ENCODE measurements around the gene TEX22.

The TEX22 gene

DNA sequence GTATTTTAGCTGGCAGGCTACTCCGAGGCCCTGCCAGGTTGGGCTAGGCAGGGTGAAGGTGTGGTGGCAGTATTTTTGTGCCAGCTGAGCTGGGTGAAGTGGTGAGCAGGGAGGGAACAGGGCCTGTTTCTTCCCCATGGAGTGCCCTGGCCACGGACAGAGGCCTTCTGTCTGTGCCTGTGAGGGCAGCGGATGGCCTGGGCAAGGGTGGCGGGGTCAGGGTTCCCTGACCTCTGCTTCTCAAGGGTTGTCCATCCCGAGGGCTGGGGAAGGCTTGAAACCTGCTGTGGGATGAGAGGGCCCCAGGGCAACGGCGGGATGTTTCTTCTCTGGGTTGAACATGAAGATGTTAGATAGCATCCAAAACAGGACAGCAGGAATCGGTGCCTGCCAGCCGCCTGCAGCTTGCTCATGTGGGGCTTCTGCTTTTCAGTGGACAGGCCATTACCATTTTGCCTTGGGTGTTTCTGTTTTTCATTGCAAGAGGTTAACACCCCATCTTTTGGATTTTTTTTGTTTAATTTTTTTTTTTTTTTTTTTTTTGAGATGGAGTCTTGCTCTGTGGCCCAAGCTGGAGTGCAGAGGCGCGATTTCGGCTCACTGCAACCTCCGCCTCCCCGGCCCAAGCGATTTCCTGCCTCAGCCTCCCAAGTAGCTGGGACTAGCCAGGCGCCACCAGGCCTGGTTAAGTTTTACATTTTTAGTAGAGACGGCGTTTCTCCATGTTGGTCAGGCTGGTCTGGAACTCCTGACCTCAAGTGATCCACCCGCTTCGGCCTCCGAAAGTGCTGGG is 24.6 kb downstream of the TEX22 start:
- DNase-seq = no peak

DNA sequence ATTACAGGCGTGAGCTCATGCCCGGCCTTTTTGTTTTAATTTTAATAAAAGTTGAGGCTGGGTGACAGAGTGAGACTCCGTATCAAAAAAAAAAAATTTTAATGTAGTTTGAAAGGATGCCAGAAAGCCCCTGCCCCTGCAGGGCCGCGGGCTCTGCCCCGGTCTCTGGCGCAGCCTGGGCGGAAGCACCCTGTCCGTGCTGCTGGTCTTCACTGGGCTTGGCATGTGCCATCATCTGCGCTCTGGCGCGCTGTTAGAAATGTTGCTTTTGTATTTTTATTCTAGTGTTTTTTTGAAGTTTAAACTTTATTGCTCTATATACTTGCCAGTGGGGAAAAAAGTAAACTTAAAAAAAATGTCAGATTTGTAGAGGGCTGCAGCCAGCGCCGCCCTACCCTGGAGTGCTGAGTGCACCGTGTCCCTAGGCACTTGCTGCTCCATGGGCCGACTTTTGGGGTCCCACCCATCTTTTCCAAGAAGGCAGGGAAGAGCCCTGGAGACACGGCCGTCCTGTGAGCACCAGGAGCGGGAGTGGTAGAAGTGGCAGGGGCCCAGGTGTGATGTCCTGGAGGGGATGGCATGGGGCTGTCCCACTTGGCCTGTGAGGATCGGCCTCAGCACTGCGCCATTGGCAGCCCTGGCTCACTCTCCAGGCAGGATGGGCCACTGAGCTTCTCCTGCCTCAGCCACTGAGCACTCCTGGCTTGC is 25.3 kb downstream of the TEX22 start:
- DNase-seq = no peak

DNA sequence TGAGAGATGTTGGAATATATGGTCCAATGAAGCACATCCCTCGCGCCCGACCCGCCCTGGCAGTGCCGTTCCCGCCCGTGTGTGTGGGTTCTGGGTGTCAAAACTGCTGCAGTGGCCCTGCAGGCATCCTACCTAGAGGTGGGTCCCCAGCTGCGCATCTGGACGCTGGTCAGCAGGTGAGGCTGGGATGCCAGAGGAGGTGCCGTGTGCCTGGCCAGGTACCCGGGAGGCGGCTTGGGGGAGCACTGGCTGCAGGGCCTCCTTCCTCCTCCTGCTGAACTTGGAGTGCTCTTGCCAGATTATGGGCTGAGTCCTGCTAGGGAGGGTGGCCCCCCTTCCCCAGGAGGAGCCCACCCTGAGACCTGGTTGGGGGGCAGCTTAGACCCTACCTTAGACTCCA is 26.5 kb downstream of the TEX22 start:
- no peak for DNase-seq

DNA sequence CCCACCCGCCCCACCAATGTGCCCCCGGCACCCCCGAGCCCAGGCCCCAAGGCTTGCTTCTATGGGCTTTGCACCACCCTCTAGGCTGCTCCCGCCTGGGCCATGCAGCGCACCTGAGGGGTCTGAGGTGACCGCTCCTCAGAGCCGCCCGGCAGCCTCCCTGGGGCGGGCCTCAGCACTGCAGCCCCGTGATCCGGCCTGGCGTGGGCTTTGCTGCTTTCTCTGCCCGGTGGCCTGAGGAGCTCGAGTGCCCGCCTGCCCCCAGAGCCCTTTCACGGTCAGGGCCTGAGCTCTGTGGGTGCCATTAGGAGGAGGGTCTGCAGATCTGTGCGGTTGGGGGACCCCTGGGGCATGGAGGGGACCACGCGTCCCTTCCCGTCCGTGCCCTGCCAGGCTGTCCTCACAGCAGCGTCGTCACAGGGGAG is 27.5 kb downstream of the TEX22 start:
- DNase-seq = no peak

DNA sequence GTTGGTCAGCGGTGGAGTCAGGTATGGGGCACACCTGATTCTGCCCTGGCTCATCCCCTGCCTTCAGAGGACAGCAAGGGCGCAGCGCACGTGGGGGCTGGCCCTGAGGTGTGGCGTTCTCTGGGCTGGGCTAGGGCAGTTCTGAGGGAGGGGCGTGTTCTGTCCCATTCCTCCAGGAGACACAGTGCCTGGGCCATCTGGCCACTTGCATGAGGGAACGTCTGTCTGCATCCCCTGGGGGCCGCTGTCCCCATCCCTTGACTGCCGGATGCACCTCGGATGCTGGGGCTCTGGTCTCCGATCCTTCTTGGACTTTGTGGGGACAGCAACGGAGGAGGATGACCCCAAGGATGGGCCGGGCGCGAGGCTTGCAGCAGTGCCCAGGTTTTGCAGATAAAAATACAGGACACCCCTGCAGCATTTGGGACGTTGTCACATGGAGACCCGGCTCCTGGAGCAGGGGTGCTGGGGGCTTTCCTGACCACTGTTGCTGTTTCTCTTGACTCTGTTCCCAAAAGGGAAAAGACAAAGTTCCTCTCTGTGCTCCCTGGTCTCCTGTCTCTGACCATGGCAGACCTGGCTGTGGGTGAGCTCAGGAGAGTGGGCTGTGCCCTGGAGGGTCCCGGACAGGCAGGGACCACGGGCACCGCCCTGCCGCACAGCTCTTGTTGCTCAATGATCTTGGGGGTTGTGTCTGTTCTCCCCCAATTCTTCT is 28.2 kb downstream of the TEX22 start:
- no peak for DNase-seq

DNA sequence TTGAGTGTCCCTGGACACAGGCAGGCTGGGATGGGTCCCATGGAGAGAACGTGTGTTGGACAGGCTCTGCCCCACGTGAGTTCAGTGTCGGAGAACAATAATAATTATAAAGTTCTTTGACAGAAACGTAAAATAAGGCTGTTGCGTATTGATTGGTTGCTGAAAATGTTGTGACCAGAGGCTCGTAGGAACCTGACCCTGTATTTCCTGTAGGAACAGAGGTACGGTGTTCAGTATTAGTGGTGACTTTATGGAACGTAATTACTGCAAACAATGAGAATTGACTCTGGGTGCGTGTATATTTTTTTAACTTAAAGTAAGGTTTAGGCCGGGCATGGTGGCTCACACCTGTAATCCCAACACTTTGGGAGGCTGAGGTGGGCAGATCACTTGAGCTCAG is 29.1 kb downstream of the TEX22 start:
- DNase-seq = no peak

DNA sequence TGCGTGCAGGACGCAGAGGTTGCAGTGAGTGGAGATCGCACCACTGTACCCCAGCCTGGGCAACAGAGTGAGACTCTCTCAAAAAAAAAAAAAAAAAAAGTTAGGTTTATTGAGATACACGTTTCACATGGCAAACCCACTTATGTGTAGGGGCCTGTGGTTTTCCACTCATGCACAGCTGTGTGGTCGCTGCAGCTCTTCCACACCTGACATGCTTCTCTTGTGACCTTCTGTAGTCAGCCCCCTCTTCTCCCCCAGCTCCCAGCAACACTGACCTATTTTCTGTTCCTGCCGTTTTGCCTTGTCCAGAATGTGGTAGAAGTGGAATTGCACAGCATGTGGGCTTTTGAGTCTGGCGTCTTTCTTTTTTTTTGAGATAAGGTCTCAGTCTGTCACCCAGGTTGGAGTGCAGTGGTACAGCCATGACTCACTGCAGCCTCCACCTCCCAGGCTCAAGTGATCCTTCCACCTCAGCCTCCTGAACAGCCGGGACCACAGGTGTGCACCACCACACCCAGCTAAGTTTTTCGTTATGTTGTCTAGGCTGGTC is 29.7 kb downstream of the TEX22 start:
- DNase-seq = no peak

DNA sequence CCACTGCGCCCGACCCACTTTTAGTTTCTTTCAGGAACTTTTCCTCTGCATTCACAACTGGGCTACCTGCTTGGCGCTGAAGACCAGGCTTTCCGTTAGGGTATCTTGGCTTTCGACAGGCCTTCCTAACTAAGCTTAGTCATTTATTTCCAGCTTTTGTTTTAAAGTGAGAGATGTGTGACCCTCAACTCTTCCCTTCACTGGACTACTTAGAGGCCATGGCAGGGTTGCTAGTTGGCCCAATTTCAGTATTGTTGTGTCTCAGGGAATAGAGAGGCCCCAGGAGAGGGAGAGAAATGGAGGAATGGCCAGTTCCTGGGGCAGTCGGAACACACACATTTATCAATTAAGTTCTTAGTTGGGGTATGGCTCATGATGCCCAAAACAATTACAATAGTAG is 31.7 kb downstream of the TEX22 start:
- no peak for DNase-seq

DNA sequence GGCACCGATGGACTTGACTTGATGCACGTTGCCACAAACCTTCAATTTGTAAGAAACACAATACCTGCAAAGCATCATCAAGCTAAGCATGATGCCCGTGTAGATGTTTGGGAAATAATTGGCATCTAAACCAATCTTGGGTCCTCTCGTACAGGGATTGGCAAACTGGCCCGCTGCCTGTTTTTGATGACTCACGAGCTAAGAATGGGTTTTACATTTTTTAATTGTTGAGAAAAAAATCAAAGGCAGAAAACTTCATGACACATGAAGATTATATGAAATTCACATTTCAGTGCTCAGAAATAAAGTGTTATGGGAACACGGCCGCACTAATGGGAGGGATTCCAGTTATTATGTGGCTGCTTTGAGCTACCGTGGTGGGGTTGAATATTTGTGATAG is 32.2 kb downstream of the TEX22 start:
- no peak for DNase-seq

DNA sequence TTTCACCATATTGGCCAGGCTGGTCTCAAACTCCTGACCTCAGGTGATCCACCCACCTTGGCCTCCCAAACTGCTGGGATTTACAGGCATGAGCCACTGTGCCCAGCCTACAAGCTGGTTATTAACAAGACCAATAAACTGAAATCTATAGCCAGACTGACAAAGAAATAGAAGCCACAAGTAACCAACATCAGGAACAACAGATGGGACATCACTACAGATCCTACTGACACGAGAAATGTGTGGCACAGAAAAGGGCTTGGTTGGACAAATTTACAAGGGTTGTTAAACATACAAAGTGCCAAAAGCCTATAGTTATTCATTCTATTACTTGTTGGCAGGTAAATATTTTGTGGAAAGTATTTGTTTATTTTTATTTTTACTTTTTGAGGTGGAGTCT is 32.9 kb downstream of the TEX22 start:
- DNase-seq = no peak

DNA sequence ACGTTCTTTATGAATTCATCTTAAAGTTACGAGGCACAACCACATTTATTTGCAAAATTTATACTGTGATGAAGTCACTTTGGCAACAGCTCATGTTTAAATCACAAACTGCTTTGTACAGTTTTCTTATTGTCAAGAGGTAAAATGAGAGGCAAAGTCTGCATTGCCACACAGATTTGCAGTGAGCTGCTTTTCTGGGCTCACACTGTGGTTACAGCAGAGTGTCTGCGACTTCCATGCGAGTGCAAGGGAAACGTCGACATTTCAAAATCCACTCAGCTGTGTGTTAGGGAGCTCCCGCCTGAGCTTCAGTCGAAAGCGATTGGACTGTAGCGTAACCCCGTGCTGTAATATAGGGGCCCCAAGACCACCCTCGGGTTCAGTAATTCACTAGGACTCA is 34.3 kb downstream of the TEX22 start:
- no peak for DNase-seq

DNA sequence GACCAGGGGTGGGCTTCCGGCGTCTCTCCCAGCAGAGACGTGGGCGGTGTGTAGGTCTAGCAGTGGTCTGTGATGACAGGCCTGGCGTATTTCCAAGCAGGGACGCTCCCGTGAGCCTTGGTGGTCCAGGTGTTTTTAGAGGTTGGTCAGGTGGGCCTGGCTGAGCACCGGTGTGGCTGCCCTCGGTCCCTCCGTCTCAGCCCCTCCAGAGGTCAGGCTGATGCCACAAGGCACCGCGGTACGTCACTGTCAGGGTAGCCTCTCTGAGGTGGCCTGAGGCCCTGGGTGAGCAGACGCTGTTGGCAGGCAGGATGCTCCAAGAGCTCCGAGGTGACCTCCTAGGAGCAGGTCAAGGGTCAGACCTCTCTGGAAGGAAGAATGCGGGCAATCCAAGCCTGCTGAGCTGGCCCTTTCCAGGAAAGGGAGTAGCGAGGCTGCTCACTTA is 34.8 kb downstream of the TEX22 start:
- no peak for DNase-seq

DNA sequence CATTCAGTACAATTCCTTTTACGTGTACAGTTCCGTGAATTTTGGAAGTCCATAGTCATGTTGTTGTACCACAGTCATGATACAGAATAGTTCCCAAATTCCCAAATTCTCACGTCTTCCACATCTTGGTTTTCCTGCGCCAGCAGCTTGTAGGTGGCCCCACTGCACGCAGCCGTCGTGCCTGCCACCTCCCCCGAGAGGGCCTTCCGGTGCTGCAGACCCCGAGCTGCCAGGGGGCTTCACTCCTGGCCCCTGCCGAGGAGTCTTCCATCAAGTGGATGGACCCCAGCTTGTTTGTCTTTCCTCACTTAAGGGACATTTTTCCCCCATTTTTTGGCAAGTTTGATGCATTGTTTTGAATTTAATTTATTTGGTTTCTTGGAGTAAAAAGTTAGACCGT is 38.1 kb downstream of the TEX22 start:
- DNase-seq = no peak

DNA sequence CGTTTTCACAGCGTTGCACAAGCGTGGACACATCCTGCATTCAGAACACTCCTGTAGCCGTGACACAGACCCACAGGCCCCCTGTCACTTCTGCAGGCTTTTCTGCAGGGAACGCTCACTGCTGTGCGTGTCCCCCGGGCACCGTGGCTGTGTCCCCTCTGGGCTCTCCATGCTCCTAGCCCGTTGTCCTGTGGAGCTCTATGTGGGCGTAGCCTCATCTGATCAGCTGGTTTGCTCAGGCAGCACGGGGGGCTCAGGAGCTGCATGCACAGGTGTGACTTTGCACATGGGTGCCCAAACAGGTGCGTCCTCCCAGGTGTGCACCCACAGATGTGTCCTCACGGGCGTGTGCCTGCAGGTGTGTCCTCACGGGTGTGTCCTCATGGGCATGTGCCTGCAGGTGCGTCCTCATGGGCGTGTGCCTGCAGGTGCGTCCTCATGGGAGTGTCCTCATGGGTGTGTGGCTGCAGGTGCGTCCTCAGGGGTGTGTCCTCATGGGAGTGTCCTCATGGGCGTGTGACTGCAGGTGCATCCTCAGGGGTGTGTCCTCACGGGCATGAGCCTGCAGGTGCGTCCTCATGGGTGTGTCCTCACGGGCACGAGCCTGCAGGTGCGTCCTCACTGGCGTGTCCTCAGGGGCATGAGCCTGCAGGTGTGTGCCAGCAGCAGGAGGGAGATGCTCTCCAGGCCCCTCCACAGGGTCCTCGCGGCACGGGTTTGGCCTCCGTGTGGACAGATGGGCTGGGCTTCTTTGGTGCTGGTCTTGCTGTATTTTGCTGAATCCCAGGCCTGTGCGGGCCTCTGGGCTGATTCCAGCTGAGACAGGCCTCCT is 38.8 kb downstream of the TEX22 start:
- DNase-seq = no peak

DNA sequence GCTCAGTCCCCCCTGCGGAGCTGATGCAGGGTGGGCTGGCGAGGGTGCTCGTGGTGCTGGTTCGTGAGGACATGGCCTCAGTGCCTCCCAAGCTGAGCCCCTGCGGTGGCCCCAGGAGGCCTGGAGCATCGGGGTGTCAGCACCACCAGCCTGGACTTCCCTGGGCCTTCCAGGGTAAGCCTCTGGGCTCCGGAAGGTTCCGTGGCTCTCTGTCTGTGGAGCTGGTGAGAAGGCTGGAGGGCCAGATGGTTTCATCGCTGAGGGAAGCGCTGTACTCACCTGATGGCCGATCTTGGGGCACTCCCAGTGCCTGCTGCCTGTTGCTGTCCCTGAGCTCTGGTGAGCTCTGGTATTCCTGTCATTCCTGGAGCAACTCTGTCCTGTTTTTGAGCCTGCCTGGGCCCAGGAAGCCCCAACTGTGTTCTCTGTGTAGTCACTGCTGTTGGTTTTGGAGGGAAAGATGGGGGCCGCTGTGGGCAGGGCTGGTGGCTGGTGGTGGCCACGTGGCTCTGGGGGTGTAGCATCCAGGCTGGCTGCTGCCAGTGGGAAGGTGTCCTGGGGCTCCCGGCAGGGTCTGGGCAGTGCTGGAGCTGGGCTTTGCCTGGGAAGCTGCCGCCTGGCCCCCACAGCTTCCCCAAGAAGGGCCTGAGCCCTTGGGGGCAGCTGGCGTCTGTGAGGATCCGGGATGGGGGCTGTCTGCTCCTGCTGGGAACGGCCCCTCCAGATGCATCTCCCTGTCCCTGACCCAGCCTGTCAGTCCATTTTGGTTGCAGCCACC is 39.6 kb downstream of the TEX22 start:
- DNase-seq = no peak

DNA sequence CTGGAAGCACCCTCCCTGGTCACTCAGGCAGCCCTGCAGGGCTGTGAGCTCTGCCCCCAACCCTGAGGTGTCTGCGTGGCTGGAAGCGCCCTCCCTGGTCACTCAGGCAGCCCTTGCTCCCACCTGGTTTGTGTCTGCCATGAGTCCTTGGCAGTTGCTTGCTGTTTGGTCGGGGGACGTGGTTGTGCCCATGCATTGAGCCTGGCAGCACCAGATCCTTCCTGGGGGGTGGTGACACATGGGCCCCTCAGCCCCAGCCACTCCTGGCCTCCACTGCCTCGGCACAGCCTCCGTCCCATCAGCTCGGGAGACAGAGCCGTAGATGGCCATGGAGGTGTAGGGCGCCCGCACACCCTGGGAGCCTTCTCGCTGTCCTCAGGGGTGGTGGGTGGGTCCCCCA is 40.8 kb downstream of the TEX22 start:
- no peak for DNase-seq

DNA sequence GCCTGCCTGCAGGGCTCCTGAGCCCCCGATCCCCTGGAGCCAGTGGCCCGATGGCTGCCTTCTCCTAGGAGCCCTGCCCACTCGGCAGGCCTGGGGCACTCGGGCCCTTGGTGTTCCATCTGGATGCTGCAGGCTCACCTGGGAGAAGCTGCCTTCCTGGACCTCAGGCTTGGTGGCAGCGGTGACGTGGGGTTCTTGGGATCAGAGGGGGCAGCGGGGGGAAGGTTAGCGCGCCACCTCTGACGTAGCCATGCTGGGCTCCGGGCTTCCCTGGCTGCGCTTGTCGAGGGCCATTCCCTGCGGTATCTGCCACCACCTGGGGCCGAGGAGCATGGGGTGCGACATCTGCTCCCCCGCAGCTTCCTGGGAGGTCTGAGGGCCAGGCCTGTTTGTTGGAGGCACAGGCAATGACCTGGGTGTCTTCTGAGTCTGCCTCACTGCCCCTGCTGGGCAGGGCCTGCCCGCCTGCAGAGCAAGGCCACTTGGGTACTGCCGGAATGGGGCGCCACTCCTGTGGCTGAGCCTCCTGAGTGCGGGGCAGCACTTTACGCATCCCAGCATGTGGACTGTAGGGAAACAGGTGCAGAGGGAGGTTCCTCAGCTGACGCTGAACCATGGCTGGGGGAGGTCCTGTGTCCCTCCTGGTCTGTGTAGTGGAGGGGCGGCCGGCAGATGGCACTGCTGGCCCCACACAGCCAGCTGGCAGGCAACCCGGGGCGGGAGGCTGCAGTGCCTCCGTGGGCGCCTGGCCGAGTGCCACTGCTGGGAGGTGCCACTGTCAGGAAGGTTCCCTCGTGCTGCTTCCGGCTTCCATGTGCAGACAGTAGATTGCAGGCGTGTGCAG is 41.6 kb downstream of the TEX22 start:
- DNase-seq = no peak

DNA sequence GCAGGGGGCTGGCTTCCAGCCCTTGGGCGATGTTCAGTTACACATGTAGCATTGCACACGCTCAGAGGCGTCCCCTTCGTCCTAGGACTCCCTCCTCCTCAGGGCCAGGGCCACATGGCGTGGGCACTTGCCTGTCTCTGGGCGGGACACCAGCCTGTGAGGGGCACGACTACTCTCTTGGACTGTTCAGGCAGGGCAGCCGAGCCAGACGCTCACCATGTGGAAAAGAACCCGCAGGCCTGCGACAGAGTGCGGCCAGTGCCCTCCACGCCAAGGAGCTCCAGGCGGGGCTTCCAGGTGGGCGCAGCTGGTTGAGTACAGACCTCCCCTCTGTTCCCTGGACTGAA is 42.2 kb downstream of the TEX22 start:
- DNase-seq = no peak

DNA sequence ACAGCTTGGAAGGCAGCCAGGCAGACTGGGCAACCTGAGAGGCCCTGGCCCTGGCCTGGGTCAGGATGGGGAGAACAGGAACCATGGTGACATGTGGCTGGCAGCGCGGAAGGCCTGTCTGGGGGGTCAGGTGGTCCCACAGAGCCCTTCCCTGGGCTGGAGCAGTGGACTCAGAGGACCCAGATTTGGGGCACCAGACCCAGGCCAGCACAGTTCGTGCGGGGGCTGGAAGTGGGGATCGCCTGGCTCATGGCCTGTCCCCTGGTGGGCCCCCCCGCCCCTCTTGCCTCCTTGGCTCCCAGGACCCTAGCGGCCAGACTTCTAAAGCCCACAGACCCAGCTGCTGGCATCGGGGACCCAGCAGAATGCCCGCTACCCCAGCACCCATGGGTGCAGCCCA is 42.7 kb downstream of the TEX22 start:
- DNase-seq = no peak

DNA sequence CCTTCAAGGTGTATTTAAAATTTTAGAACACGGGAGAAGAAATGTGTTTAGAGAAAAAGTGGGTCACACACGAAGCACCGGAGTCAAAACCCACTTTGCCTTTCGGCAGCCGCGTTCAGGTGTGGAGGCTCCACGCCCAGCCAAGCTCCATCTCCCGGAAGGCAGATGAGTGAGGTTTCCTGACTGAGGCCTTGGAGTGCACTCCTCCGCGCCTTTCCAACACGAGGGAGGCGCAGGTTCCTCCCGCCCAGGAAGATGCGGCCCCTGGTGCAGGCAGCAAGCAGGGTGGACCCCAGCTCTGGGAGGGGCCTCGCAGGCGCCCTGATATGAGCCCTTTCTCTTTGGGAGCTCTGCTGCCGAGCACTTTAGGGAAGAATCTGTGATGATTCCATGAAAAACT is 43.8 kb downstream of the TEX22 start:
- DNase-seq = no peak

DNA sequence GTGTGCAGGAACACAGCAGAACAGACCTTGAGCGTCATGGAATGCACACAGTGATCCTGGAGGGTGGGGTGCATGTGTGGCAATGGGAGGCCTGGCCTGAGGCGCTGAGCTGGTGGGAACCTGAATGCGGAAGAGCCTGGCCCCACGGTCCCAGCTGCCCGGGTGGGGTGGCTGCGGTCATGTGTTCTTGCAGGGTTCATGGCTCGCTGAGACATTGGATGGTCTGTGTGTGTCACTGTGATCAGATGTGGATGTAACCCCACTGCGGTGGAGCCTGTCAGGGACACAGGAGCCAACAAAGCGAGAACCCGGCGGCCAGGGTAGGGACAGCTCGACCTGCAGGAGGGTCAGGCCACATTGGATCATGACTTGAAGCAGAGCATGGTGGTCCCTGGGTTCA is 44.5 kb downstream of the TEX22 start:
- no peak for DNase-seq
